ENCODE measurements around the gene XIAP.
A peak's percentile ranks its signal among the peaks of the same experiment; 100 is the strongest.

Gene XIAP

DNA sequence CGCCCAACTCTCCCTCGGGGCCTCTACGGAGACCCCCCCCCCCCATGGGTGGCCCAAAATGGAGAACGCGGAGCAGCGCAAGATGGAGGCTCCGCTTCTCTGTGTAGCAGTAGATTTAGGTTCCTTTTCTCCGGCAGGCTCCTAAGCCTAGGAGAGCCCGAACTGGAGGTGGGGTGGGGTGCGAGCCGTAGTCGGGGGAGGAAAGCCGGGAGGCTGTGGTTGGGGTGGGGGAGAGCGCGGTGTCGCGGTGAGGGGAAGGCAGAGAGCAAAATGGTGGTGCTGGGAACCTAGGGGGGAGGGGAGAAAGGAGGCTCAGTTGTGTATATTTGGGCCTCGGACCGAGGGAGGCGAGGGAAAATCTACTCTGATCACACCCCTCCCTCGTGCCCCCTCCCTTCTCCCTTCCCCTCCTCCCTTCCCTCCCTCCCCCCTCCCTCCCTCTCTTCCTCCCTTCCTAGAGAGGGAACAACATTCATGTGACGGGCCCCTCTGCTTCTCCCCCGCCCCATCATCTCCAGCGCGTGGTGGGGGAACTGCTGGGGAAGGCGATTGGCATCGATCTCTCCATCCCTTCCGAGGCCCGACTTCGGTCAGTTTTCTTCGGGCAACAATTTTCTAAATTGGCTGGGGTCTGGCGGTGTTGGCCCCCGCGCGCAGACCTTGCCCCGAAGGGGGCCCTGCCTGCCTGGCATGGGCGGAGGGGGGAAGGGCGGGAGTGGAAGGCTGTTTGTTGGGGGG is 101.6 kb downstream of the XIAP start, which contains the start of gene STAG2:
Gene STAG2, plus strand, starts transcription at position 439 of the 738 bp plus-strand sequence. CDS start 60,922 bp downstream, outside the sequence.
- DNase-seq, result peak; percentile 77 to 87 (median 84)

DNA sequence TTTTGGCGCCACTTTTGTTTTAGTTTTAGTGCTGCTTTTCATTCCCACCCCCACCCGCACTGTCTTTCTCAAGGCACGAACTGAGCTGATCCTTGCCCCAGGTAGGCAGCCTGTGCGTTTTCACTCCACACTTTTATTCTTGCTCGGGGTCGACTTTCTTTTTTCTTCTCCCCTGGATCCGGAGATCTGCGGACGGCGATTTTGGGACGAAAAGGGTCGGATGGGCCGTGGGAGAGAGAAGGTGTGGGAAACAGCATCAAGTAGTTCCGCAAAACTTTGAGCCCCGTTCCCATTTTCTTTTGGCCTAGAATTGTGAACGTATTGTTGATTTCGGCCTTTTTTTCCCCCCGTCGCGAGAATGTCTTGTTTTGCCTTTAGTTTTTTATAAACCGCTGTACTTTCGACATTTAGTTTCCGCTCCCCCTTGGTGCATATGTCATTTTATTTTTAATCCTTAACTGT is 102.2 kb downstream of the XIAP start:
- DNase-seq, result peak; percentile 54 to 63 (median 58)

DNA sequence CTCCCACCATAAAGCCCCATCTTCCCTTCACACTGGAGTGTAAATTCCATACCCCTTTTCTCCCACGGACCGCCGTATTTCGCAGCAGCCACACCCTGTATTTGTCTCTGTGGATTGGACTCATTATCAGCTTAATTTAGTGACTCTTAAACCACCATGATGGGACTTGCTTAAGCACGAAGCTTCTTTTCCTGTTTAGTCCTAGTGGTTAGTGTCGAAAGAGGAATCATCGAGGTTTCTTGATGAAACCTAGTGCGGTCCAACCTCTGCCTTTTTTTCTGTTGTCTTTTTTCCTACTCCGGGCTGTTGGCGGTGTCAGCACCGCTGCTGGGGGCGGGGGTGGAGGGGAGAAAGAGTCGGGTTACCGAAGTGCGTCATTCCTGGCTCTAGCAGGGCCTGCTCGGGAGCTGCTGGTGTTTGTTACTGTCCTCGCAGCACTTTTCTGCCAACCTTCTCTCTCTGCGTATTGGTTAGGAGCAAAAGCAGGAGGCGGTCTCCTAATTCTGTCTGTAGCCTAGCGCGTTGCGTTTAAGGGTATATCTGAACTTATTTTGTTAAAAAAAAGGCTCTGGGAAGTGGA is 103.0 kb downstream of the XIAP start:
- DNase-seq, result peak; percentile 89 to 93 (median 91)
